Measurements from ENCODE around the gene HOXA6.

HOXA6 gene

DNA sequence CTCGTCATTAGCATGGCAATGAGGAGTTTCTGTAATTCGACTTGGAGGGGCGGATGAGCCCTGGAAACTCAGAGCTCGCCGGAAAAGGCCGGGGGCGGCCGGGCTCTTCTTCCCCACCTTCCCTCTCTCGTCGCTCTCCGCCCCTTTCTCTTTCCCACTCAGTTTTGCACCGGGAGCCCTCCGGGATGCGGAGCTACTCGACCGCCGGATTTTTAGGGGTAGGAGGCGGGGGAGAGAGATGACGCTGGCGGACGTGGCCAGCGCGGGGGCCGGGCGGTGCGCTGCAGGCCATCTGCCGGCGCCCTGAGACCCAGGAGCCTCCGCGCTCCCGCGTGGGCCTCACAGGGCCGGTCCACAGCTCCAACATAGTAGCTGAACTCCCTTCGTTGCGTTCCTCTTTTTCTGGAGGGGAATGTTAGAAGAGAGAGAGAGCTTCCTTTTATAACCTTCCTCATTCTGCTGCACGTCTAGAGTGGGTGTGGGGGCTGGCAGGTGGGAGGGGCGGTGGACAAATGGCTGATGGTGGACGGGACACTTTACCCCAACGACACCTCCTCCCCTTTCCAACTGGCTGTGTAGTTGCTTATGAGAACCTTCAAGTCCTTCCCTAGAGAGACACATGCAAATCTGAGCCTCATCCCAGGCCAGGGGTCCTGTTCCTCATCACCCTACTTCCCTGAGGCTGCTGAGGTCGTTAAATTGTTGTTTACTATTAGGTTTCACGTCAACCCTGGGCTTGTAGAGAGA, 50.6 kb downstream of the HOXA6 start:
- DNase-seq (ENCODE audit: low read depth): no peak

DNA sequence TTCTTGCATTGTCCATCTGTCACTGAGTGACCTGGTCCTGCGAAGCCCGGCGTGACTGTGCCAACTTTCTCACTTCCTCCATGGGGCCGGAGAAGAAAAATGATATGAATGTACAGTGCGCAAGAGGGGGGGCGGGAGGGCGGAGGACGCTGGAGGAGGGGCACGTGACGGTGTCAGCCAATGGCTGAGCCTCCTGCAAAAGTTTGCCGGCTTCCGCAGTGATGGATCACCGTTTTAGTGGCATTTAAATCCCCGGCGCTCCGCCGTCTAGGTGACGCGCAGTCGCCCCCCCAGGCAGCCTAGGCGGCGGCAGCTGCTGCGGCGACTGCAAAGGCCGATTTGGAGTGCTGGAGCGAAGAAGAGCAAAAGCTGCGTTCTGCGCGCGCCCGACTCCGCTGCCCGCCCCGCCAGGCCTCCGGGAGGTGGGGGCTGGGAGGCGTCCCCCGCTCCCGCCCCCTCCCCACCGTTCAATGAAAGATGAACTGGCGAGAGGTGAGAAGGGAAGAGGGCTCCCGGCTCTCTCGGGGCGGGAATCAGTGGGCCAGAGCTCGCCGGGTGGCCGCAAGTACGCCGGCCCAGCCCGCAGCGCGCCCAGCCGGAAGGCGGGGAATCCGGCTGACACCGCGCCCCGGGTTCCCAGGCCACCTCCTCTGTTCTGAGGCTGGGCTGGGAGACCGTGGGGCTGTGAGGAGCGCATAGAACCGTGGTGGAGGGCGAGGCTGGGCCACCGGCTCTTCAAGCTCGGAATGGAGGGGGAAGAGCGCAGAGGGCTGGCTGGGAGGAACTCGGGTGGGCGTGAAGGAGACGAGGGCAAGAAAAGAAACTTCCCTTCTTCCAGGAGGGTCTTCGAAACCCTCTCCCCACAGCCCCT, 51.4 kb downstream of the HOXA6 start, which contains the start of gene HOXA1:
Gene HOXA1, minus strand, starts transcription at position 104 of the 871 bp plus-strand sequence. Its CDS starts 88 bp downstream, at position 16.
- peak; percentile 79 for DNase-seq (ENCODE audit: low read depth)

Data from CMK (cell line).